Gastrocnemius medialis (tissue), 4 donors: ENCODE data around the gene SFT2D2.

ENCODE experiments used
- CTCF ChIP-seq, 5 experiments: fragments of 450-650 bp in 3 of 5; fragments of 200-600 bp in 2 of 5; sonication (generic) in 2 of 5; IDR thresholded peaks in 4 of 5; conservative IDR thresholded peaks in 1 of 5; 1 replicate in 4 of 5; 2 replicates in 1 of 5; pipeline ENCODE4 v1.5.1; 2016 to 2019; ENCODE audit warnings: antibody characterized with exemption in 5 of 5, mild to moderate bottlenecking in 3 of 5, moderate library complexity in 3 of 5
- POLR2A ChIP-seq, 2 donors: fragments of 450-650 bp; IDR thresholded peaks; one replicate each; pipeline ENCODE4 v1.6.1; 2017; ENCODE audit warnings: antibody characterized with exemption in 2 of 2, mild to moderate bottlenecking in 2 of 2, moderate library complexity in 2 of 2

DNA sequence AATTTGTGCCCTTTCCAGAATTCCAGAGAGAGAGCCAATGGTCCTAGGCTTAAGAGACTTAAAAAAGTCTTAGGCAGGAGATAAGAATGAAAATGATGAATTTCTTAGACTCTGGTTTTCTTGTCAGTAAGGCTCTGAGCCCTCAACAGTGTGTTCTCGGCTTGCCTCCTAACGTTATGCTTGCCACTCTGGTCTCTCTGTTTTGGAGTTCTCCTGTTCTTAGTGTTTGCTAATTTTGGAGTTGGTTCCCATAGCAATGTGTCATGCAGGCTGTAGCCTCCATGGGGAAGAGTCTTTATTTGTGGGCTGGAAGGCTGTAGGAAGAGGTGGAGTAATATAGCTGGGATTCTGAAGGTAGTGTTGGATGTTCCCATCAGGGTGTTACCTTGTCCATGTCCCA, 74.8 kb downstream of the SFT2D2 start:
- no peak for TF ChIP-seq CTCF (IDR thresholded peaks at IDR 0.05 in 4 of 5, conservative IDR thresholded peaks at IDR 0.05 in 1 of 5)
- no peak for TF ChIP-seq POLR2A (IDR thresholded peaks at IDR 0.05)
